C4-2B (cell line): ENCODE results near the gene ARL17B.
A peak's percentile ranks its signal among the peaks of the same experiment; 100 is the strongest.

Source experiments
- CTCF ChIP-seq: fragments of 450-650 bp; conservative IDR thresholded peaks from 2 replicates; pipeline ENCODE4 v1.5.1; 2017; ENCODE audit warnings: mild to moderate bottlenecking
- ZFX ChIP-seq: fragments of 450-650 bp; IDR thresholded peaks from 2 replicates; pipeline ENCODE4 v1.6.1; 2017

- no peak for TF ChIP-seq CTCF
- TF ChIP-seq ZFX: peak; percentile 89
Measured at GRCh38 chr17:46266656-46267544, 94.7 kb downstream of the ARL17B start.
